K562 (cell line): ENCODE measurements around the gene ACLY. TPM values are rescaled to one million over a fixed set of nuclear protein-coding genes. Genes with fewer than 3 reads are reported as not detected.

Experiments
- FOSL1 ChIP-seq: fragments of 200-800 bp; sonication (Bioruptor generic); conservative IDR thresholded peaks from 2 replicates; pipeline ENCODE4 v1.6.1; 2016; ENCODE audit warnings: missing genetic modification characterization, missing compliant biosample characterization
- HDAC1 ChIP-seq, 2 experiments: fragments of 450-650 bp; IDR thresholded peaks; 2 replicates each; pipeline ENCODE4 v1.6.1; 2016 to 2017; ENCODE audit warnings: inconsistent platforms in 1 of 2, mild to moderate bottlenecking in 1 of 2, moderate library complexity in 1 of 2
- JUN ChIP-seq, 2 experiments: sonication (generic) in 1 of 2; formaldehyde crosslinking in 1 of 2; IDR thresholded peaks; 2 replicates each; pipeline versions ENCODE4 v1.6.1 to v1.8.0; 2012 to 2022; ENCODE audit warnings: borderline replicate concordance in 2 of 2, mild to moderate bottlenecking in 2 of 2, improper control_type of control experiment in 1 of 2, low read depth in 1 of 2, low read length in 1 of 2, missing genetic modification reagents in 1 of 2
- JUND ChIP-seq, 2 experiments: IDR thresholded peaks; 2 replicates in 1 of 2; 3 replicates in 1 of 2; pipeline ENCODE4 v1.6.1; 2011; ENCODE audit warnings: borderline replicate concordance in 2 of 2, low read depth in 2 of 2, low read length in 2 of 2, improper control_type of control experiment in 1 of 2, missing biosample characterization in 1 of 2, missing genetic modification characterization in 1 of 2, missing genetic modification reagents in 1 of 2
- MAZ ChIP-seq, 2 experiments: fragments of 450-650 bp in 1 of 2; sonication (generic) in 1 of 2; formaldehyde crosslinking; IDR thresholded peaks in 1 of 2; conservative IDR thresholded peaks in 1 of 2; 2 replicates each; pipeline versions ENCODE4 v1.4.0 to v1.5.0; 2020; ENCODE audit warnings: mild to moderate bottlenecking in 1 of 2, missing genetic modification reagents in 1 of 2
- PHTF2 ChIP-seq: fragments of 250-450 bp; sonication (Bioruptor Pico); IDR thresholded peaks from 2 replicates; pipeline ENCODE4 v1.5.0; 2021; ENCODE audit warnings: mild to moderate bottlenecking
- POLR2A ChIP-seq: fragments of 450-650 bp; conservative IDR thresholded peaks from 2 replicates; pipeline ENCODE4 v1.6.1; 2016
- PTRF ChIP-seq: fragments of 450-650 bp; IDR thresholded peaks from 2 replicates; pipeline ENCODE4 v1.6.1; 2016; ENCODE audit warnings: mild to moderate bottlenecking, missing genetic modification characterization, missing compliant biosample characterization
- RBM25 ChIP-seq: fragments of 200-400 bp; formaldehyde crosslinking; IDR thresholded peaks from 2 replicates; pipeline ENCODE4 v1.6.1; 2018; ENCODE audit warnings: low read length, low read depth, moderate library complexity; ENCODE audit not compliant: severe bottlenecking
- ZNF76 ChIP-seq: fragments of 250-450 bp; sonication (Bioruptor Pico); IDR thresholded peaks from 2 replicates; pipeline ENCODE4 v1.4.0; 2020; ENCODE audit warnings: mild to moderate bottlenecking, moderate library complexity, borderline replicate concordance
- polyA plus RNA-seq, 8 experiments: library from polyadenylated mRNA; depleted of rRNA in 4 of 8; stranded (reverse) in 5 of 8; unstranded in 3 of 8; fragments of >200 nt; fragmentation: Nextera tagmentation in 2 of 8; fragmentation: Illumina TruSeq in 1 of 8; extraction: Ambion mirVana in 2 of 8; extraction: Trizol in 1 of 8; gene quantifications; 2 replicates each; pipeline versions ENCODE4 v1.2.1 to v1.2.3, GENCODE V29; 2011 to 2014; ENCODE audit warnings: inconsistent platforms in 1 of 8, missing spikeins in 1 of 8
- total RNA-seq, 7 experiments: library from RNA; depleted of rRNA in 6 of 7; stranded (reverse); fragments of >200 nt in 6 of 7; fragmentation: Illumina TruSeq in 2 of 7; extraction: Trizol in 2 of 7; gene quantifications; 2 replicates each; pipeline versions ENCODE4 v1.2.1 to v1.2.3, GENCODE V29; 2011 to 2021; ENCODE audit warnings: low replicate concordance in 1 of 7
- TF ChIP-seq, protein P1 (sequence below): fragments of 450-650 bp; IDR thresholded peaks from 2 replicates; pipeline ENCODE4 v1.6.1; 2016; ENCODE audit warnings: low read depth
- TF ChIP-seq, protein P2 (sequence below): sonication (generic); formaldehyde crosslinking; IDR thresholded peaks from 2 replicates; pipeline ENCODE4 v1.8.1; 2023; ENCODE audit warnings: mild to moderate bottlenecking, missing genetic modification reagents

The ACLY gene
- total and polyA plus RNA-seq, 9 of the 15 experiments (the other 6 are each of a cell fraction or from before 2014, with no cell fraction given): 42.9 to 280 (median 125) TPM

DNA sequence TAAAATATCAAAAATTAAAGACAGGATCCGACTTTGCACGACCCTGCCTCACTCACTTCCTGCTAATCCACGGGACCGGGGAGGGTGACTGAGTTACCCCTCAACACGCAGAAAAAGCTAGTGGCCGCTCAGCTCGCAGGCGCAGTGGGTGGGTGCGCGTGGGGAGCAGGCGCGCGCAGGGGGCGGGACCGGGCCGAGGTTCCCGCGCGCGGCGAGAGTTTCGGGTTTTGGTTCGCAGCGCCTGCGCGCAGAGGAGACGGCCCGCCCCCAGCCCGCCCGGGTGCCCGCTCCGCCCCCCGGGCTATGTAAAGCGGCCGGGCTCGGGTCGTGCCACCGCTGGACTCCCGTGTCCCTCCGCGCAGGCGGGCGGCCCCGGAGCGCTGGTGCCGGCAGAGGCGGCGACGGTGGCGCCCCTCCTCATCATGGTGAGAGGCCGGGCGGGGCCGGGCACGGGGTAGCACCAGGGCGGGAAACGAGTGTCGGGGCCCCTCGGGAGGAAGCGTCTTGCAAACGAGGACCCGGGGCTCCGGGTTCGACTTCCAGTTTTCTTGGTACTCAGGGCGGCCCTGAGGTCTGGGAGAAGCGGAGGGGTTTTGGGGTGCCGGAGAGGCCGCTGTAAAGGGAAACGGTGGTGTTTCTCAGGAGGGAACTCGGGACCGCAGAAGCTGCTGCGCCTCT is 47.9 kb upstream of the ACLY start, which contains the start of gene CNP (continued):
- TF ChIP-seq, protein P1, sequence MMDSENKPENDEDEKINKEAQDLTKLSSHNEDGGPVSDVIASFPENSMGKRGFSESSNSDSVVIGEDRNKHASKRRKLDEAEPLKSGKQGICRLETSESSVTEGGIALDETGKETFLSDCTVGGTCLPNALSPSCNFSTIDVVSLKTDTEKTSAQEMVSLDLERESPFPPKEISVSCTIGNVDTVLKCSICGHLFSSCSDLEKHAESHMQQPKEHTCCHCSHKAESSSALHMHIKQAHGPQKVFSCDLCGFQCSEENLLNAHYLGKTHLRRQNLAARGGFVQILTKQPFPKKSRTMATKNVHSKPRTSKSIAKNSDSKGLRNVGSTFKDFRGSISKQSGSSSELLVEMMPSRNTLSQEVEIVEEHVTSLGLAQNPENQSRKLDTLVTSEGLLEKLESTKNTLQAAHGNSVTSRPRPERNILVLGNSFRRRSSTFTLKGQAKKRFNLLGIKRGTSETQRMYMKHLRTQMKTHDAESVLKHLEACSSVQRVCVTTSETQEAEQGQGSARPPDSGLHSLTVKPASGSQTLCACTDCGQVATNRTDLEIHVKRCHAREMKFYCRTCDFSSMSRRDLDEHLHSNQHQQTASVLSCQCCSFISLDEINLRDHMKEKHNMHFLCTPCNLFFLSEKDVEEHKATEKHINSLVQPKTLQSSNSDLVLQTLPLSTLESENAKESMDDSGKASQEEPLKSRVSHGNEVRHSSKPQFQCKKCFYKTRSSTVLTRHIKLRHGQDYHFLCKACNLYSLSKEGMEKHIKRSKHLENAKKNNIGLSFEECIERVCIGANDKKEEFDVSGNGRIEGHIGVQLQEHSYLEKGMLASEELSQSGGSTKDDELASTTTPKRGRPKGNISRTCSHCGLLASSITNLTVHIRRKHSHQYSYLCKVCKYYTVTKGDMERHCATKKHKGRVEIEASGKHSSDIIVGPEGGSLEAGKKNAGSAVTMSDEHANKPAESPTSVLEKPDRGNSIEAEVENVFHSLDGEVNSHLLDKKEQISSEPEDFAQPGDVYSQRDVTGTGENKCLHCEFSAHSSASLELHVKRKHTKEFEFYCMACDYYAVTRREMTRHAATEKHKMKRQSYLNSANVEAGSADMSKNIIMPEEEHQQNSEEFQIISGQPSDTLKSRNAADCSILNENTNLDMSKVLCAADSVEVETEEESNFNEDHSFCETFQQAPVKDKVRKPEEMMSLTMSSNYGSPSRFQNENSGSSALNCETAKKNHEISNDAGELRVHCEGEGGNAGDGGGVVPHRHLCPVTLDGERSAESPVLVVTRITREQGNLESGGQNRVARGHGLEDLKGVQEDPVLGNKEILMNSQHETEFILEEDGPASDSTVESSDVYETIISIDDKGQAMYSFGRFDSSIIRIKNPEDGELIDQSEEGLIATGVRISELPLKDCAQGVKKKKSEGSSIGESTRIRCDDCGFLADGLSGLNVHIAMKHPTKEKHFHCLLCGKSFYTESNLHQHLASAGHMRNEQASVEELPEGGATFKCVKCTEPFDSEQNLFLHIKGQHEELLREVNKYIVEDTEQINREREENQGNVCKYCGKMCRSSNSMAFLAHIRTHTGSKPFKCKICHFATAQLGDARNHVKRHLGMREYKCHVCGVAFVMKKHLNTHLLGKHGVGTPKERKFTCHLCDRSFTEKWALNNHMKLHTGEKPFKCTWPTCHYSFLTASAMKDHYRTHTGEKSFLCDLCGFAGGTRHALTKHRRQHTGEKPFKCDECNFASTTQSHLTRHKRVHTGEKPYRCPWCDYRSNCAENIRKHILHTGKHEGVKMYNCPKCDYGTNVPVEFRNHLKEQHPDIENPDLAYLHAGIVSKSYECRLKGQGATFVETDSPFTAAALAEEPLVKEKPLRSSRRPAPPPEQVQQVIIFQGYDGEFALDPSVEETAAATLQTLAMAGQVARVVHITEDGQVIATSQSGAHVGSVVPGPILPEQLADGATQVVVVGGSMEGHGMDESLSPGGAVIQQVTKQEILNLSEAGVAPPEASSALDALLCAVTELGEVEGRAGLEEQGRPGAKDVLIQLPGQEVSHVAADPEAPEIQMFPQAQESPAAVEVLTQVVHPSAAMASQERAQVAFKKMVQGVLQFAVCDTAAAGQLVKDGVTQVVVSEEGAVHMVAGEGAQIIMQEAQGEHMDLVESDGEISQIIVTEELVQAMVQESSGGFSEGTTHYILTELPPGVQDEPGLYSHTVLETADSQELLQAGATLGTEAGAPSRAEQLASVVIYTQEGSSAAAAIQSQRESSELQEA: no peak
- no peak for TF ChIP-seq PTRF (tag)
- TF ChIP-seq JUND (IDR thresholded peaks at IDR 0.05; ENCODE audit: borderline replicate concordance, low read depth, low read length): no peak
- TF ChIP-seq JUND (tag; IDR thresholded peaks at IDR 0.05; ENCODE audit: borderline replicate concordance, low read depth, low read length): no peak
- 0 out of 4 replicates have a peak, but pooled peaks of 1 of the 2 experiments have one; percentile 8 for TF ChIP-seq HDAC1 (IDR thresholded peaks at IDR 0.05)
- TF ChIP-seq PHTF2 (CRISPR knock-in tag): no peak
- TF ChIP-seq MAZ (CRISPR knock-in tag; conservative IDR thresholded peaks at IDR 0.05 in 1 of 2, IDR thresholded peaks at IDR 0.05 in 1 of 2): peak; percentile 59 to 65; a peak in 3 of 4 replicates
- peak; percentile 59 for TF ChIP-seq POLR2A
- 0 out of 2 replicates have a peak, but pooled peaks have one; percentile 43 for TF ChIP-seq ZNF76 (CRISPR knock-in tag)
- TF ChIP-seq, protein P2, sequence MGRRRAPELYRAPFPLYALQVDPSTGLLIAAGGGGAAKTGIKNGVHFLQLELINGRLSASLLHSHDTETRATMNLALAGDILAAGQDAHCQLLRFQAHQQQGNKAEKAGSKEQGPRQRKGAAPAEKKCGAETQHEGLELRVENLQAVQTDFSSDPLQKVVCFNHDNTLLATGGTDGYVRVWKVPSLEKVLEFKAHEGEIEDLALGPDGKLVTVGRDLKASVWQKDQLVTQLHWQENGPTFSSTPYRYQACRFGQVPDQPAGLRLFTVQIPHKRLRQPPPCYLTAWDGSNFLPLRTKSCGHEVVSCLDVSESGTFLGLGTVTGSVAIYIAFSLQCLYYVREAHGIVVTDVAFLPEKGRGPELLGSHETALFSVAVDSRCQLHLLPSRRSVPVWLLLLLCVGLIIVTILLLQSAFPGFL (CRISPR knock-in tag): no peak
- no peak for TF ChIP-seq JUN (IDR thresholded peaks at IDR 0.05; ENCODE audit: borderline replicate concordance, low read depth, low read length)
- no peak for TF ChIP-seq JUN (CRISPR knock-in tag; IDR thresholded peaks at IDR 0.05; ENCODE audit: borderline replicate concordance)
- 0 out of 2 replicates have a peak, but pooled peaks have one; percentile 22 for TF ChIP-seq FOSL1 (tag)
- peak; percentile 99 for TF ChIP-seq RBM25
